Lung (tissue), 12 donors: ENCODE measurements around the gene PACRG. TPM values are rescaled to one million over a fixed set of nuclear protein-coding genes. Genes with fewer than 3 reads are reported as not detected.

ENCODE experiments used
- ATAC-seq: fragments of 200-7000 bp; cut with Tn5 transposase; one replicate; pipeline ENCODE4 v1.9.1; 2020; ENCODE audit warnings: moderate number of reproducible peaks; ENCODE audit not compliant: insufficient read depth, low FRiP score
- DNase-seq, 3 donors: peaks; one replicate each; pipeline ENCODE4 v3.0.0-alpha.2; 2013 to 2017
- H3K27ac ChIP-seq, 2 donors: one replicate each; pipeline ENCODE4 v1.5.1; 2013; ENCODE audit warnings: mild to moderate bottlenecking in 2 of 2, moderate library complexity in 2 of 2, control low read depth in 1 of 2, inconsistent platforms in 1 of 2, low read depth in 1 of 2, low read length in 1 of 2
- H3K27me3 ChIP-seq, 3 donors: one replicate each; pipeline ENCODE4 v1.5.1; 2013; ENCODE audit warnings: low read length in 2 of 3; ENCODE audit not compliant: control insufficient read depth in 3 of 3, insufficient read depth in 3 of 3
- H3K36me3 ChIP-seq, 4 donors: one replicate each; pipeline ENCODE4 v1.5.1; 2013; ENCODE audit warnings: low read length in 4 of 4, mild to moderate bottlenecking in 1 of 4, moderate library complexity in 1 of 4; ENCODE audit not compliant: control insufficient read depth in 4 of 4, insufficient read depth in 4 of 4
- H3K4me1 ChIP-seq, 5 donors: one replicate each; pipeline ENCODE4 v1.5.1; 2013; ENCODE audit warnings: low read length in 5 of 5, mild to moderate bottlenecking in 2 of 5, moderate library complexity in 1 of 5; ENCODE audit not compliant: control insufficient read depth in 5 of 5, insufficient read depth in 5 of 5
- H3K4me3 ChIP-seq: one replicate; pipeline ENCODE4 v1.5.1; 2013; ENCODE audit warnings: mild to moderate bottlenecking, control low read depth, moderate library complexity
- H3K9ac ChIP-seq, 2 donors: one replicate each; pipeline ENCODE4 v1.5.1; 2013; ENCODE audit warnings: low read length in 2 of 2, control low read depth in 1 of 2; ENCODE audit not compliant: insufficient read depth in 1 of 2
- H3K9me3 ChIP-seq, 4 donors: one replicate each; pipeline ENCODE4 v1.5.1; 2013; ENCODE audit warnings: low read length in 3 of 4, mild to moderate bottlenecking in 1 of 4, moderate library complexity in 1 of 4; ENCODE audit not compliant: control insufficient read depth in 4 of 4, insufficient read depth in 3 of 4
- CTCF ChIP-seq: IDR thresholded peaks from 2 replicates; pipeline ENCODE4 v1.5.1; 2012; ENCODE audit warnings: mild to moderate bottlenecking; ENCODE audit errors: control extremely low read depth, extremely low read depth
- WGBS, 2 donors: extraction: QIAGEN DNeasy Blood & Tissue Kit; methylation state at CpG; one replicate each; pipeline ENCODE4 v1.1.7; 2013; 5-methylcytosine and 5-hydroxymethylcytosine counted together
- polyA plus RNA-seq, 2 donors: library from polyadenylated mRNA; stranded (reverse); fragments of 200-250 nt; gene quantifications; one replicate each; pipeline ENCODE4 v1.2.1, GENCODE V29; 2013
- total RNA-seq, 2 donors: library from RNA; depleted of rRNA in 1 of 2; stranded (reverse); fragments of >200 nt in 1 of 2; gene quantifications; one replicate each; pipeline ENCODE4 v1.2.1, GENCODE V29; 2014 to 2021
- donor health status: control.
- donor health status: control.
- donor health status: Bipolar disorder and iron deficiency.
- donor health status: healthy.
- donor health status: DM: yes; HTN: yes; CAD: no.

The PACRG gene
- total and polyA plus RNA-seq, 4 donors: 3.8 to 26.6 (median 7.4) TPM

DNA sequence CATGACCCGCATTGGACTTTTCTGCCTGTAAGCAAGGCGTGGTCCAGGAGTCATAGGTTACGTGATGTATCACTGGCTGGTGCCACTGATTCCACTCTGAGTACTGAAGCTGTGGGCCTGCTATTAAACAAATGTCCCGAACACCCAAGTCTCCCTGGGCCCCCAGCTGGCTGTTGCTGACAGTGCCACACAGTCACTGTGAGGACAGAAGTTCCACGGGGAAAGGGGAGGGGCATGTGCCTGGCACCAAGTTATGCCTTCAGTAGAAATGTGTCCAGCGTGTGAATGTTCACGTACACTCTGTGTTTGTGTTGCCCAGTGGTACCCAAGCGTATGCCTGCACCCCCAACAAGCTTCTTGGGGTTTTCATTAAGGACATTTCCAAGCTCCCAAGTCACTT is 515.3 kb downstream of the PACRG start:
- H3K36me3 ChIP-seq: no peaks in the 10 kb centered on the region
- no peak for TF ChIP-seq CTCF
- H3K27me3 ChIP-seq: no peaks in the 10 kb centered on the region
- 88 to 90% methylated on average over 8 of the region's 8 CpGs for WGBS, 2 donors
- no peak overlapping the region for H3K27ac ChIP-seq
- H3K4me1 ChIP-seq: no peaks in the 10 kb centered on the region
- no peaks in the 10 kb centered on the region for H3K9me3 ChIP-seq
- ATAC-seq (no peak), DNase-seq (no peak)
- H3K4me3 ChIP-seq: no peak overlapping the region
- H3K9ac ChIP-seq: no peak overlapping the region

GRCh38 chr6:163243692-163244589 is 516.2 kb downstream of the PACRG start:
- Histone ChIP-seq H3K27ac (no peak overlapping the region), H3K9me3 (no peaks in the 10 kb centered on the region), H3K27me3 (no peaks in the 10 kb centered on the region), H3K9ac (no peak overlapping the region), H3K4me3 (no peak overlapping the region), H3K36me3 (no peaks in the 10 kb centered on the region), H3K4me1 (no peaks in the 10 kb centered on the region)
- TF ChIP-seq CTCF: no peak
- 85 to 90% methylated on average over 11 of the region's 11 CpGs for WGBS, 2 donors
- no peak for DNase-seq
- ATAC-seq: no peak

- H3K4me3 ChIP-seq: no peak overlapping the region
- no peak overlapping the region for H3K9ac ChIP-seq
- DNase-seq: no peak
- TF ChIP-seq CTCF: no peak
- H3K9me3 ChIP-seq: no peaks in the 10 kb centered on the region
- no peak for ATAC-seq
- no peaks in the 10 kb centered on the region for H3K27me3 ChIP-seq
- WGBS, 2 donors: 91% methylated on average over 4 of the region's 4 CpGs
- H3K36me3 ChIP-seq: no peaks in the 10 kb centered on the region
- H3K4me1 ChIP-seq: no peaks in the 10 kb centered on the region
- no peak overlapping the region for H3K27ac ChIP-seq
These were observed 520.3 kb downstream of the PACRG start for GRCh38 chr6:163248051-163248450.

GRCh38 chr6:163249651-163250101 is 521.9 kb downstream of the PACRG start:
- no peak overlapping the region for H3K4me3 ChIP-seq
- no peak overlapping the region for H3K27ac ChIP-seq
- no peak for TF ChIP-seq CTCF
- no peaks in the 10 kb centered on the region for H3K36me3 ChIP-seq
- ATAC-seq (no peak), DNase-seq (no peak)
- H3K4me1 ChIP-seq: no peaks in the 10 kb centered on the region
- no peaks in the 10 kb centered on the region for H3K27me3 ChIP-seq
- WGBS, 2 donors: 28 to 60% methylated on average over 8 of the region's 8 CpGs
- H3K9me3 ChIP-seq: no peaks in the 10 kb centered on the region
- no peak overlapping the region for H3K9ac ChIP-seq
